ENCODE measurements around the gene TFF1. TPM values are rescaled to one million over a fixed set of nuclear protein-coding genes. Genes with fewer than 3 reads are reported as not detected.
"Not testable (repeated sequence)": the region's sequence is repeated elsewhere in the genome, so short reads cannot be mapped to it uniquely, and the experiment has no call there.

Gene TFF1
- not detected in 2 replicates for total RNA-seq (2014; rRNA removed; shearing (Covaris generic))

DNA sequence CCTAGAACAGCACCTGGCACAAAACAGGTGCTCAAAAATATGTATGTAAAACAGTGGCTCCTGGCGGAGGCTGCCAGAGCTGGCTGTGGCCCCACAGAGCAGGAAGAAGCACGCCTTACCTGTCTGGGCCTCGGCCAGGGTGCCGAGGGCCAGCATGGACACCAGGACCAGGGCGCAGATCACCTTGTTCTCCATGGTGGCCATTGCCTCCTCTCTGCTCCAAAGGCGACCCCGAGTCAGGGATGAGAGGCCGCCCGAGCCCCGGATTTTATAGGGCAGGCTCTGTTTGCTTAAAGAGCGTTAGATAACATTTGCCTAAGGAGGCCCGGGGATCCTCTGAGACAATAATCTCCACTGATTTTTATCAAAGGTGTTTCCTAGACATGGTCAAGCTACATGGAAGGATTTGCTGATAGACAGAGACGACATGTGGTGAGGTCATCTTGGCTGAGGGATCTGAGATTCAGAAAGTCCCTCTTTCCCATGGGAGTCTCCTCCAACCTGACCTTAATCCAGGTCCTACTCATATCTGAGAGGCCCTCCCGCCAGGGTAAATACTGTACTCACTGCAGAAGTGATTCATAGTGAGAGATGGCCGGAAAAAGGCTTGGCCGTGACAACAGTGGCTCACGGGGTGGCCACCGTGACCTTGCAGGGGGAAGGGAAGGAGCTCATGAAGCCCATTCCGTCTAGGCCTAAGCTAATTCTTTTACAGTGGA is at the start of gene TFF1:
Gene TFF1 (minus strand): TSS at position 244 of the 719 bp plus-strand sequence. CDS start 40 bp downstream, at position 204.
- DNase-seq (ENCODE audit: low spot score), result peak; percentile 95

DNA sequence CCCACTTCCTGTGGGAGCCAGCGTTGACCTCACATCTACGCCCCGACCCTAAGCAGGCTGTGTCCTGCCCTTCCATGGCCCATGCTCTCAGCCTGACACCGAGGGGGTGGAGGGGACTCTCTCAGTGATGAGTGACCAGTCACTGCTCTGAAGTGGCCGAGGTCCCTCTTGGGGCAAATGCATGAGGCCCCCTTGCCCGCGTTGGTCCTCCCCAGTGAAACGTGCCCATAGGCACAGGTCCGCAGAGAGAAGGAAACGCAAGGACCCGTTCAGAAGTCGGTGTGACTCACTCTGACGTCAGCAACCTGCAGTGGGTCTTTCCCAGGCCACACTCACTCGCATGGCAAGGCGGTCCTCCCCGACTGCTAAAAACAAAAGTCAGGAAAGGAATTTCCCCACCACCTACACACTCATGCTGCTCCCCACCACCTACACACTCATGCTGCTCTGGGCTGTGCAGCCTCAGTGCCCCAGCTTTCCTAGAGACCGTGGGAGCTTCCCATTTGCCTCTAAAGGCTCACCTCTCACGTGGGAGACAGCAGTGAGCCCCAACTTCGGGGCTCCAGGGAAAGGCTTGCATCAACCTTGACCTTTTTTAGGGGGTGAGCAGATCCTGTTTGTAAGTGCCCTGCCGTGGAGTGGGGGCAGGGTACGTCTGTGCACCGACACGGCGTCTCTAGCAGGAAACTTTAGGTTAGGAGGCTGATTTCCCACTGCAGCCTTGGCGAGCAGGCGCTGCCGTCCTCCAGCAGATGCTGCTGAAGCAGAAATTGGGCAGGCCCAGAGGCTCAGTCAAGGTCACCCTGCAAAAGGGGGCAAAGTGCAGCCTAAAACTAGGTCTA is 48.8 kb upstream of the TFF1 start:
- peak; percentile 96 for DNase-seq (ENCODE audit: low spot score)

DNA sequence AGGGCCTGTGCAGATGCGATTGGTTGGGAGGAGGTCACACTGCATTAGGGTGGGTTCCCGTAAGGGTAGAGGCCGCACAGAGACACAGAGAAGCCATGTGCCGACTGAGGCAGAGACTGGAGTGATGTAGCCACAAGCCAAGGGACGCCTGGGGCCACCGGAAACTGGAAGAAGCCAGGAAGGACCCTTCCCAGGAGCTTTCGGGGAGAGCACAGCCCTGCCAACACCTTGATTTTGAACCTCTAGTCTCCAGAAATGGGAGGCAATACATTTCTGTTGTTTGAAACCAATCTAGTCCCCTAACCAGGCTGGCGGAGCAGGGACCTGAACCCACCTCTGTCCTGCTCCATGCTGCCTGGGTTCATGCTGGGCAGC is 48.2 kb upstream of the TFF1 start:
- DNase-seq (ENCODE audit: low spot score), result no peak

DNA sequence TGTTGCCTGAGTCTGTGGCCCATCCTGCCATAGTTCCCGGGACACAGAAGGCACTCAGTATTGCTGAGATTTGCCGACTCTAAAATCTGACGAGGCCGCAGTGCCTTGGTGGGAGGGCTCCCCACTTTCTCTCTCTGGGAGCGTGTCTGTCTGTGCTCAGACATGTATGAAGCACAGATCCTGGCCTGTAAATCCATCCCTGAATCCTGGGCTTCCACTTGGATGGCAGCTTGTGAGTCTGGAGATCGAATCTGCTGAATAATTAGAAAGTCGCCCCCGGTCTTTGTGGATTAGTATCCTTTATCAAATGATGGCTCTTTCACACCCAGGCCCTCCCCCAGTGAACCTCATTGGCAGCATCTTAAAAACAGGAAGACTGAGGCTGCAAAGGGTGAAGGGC is 47.7 kb upstream of the TFF1 start:
- DNase-seq (ENCODE audit: low spot score), result no peak

DNA sequence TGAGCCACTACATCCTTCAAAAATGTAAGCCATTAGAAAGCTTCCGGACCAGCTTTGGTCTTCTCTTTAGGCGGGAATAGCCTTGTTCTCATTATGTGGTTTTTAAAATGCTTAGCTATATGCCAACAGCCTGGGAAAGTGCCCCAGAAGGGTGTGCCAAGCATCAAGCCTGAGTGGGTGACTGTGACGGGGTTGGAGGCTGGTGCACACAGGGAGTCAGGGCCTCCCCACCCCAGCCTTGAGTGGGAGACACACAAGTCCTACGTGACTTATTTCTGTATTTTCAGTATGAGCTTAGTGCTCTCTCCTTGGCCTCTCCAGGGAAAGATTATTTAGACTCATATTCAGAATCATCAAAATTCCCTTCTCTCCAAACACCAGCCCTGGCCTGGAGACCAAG is 47.2 kb upstream of the TFF1 start:
- no peak for DNase-seq (ENCODE audit: low spot score)

DNA sequence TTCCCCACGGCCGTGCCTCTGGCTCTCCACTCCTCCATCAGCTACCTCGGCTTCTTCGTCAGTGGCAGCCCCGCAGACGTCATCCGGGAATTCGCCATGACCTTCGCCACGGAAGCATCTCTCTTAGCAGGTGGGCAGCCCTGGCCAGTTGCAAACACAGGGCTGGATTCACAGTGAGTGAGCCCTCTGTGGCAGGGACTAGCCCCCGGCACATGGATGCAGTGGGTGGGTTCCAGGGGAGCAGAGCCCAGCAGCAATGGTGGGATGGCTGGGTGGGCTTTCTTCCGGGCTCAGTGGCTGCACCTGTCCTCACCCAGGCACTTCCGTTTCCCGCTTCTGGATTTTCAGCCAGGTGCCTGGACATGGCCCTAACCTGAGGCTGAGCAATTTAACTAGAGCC is 46.8 kb upstream of the TFF1 start:
- no peak for DNase-seq (ENCODE audit: low spot score)

DNA sequence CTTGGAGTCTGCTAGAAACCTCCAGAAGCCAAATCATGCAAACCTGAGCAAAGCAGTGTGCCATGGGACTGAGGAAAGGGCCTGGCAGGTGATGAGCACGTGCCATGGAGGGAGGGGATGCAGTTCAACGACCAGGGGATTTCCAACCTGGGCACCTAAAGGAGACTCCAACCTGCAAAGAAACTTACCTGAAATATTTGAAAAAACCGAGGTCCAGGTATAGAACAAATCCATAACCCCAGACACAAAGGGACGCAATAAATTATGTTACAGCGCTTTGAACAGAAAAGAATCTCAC is 46.2 kb upstream of the TFF1 start:
- no peak for DNase-seq (ENCODE audit: low spot score)

DNA sequence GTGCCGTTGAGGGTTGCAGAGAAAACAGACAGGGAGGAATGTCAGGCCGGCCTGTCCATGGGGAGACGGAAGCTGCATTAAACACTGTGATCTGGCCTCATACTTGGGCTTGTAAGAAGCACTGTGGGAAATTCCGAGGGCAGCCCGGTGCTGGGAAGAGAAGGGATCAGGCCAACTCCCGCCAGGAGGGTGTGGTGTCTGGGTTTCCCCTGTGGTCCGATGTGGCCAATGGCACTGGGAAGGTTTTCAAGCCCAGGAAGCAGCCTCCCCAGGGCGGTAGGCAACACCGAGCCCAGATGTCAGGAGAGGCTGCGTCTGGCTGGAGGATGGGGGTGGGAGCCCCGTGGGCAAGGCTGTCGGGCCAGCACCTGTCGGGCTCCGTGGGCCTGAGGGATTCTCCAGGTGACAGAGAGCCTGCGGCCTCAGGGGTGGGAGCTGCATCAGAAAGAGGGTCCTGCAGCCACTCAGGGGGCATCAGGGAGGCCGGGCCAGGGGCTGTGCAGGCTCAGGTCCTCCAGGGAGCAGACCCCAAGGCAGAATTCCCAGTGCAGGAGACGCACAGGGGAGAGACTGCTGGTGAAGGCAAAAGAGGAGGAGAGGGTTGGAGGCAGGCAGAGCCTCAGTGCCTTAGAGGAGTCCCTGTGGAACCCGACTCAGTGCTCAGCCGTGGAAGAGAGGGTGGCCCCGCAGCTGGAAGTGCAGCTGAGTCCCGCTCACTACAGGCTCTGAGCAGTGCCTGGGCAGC is 45.7 kb upstream of the TFF1 start:
- DNase-seq (ENCODE audit: low spot score), result peak; percentile 58

DNA sequence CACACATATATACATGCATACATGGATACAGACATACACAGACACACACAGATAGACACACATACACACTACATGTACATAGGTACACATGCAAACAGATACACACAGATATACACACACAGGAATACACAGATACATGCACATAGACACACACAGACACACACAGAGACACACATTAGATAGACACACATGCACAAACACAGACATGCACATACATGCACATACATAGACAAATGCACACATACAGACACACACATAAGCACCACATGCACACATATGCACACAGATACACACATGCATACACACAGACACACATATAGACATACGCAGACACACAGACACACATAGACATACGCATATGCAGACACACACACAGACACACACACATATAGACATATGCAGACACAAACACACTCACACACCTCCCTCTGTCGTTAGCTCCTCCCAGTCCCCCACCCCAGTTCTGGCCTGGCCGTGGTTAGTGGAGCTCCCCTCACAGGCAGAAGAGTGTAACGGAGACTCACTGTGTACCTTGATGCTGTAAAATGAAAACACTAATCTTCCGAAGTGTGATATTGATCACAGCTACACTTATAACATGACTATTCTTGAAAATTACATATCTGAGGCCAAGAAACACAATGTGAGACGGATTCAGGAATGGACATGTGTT is 45.0 kb upstream of the TFF1 start:
- no peak for DNase-seq (ENCODE audit: low spot score)

DNA sequence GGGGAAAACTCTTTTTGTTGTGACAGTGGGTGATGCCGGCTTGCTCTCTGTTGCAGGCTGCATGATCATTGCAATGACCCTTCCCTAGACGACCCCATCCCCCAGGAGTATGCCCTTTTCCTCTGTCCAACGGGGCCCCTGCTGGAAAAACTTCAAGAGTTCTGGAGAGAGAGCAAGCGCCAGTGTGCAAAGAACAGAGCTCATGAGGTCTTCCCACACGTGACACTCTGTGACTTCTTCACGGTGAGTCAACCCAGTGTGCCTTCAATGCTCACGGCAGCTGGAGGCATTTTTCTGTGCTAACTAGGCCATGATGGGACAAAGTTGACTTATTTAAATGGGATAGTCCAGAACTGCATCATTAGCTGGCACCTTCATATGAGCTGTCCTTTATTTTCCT is 43.0 kb upstream of the TFF1 start:
- DNase-seq (ENCODE audit: low spot score), result no peak

DNA sequence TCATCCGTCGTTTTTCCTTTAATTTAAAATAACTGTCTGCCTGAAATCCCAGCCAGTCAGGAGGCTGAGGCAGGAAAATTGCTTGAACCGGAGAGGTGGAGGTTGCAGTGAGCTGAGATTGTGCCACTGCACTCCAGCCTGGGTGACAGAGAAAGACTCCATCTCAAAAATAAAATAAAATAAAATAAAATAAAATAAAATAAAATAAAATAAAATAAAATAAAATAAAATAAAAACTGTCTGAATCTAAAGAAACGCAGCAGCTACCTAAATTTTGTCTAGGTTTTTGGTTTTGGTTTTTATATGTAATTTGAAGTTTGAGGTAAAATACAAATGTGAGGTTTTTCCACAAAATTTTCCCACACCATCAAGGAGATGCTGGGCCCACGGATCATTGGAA is 42.4 kb upstream of the TFF1 start:
- not testable (repeated sequence) for DNase-seq (ENCODE audit: low spot score)

DNA sequence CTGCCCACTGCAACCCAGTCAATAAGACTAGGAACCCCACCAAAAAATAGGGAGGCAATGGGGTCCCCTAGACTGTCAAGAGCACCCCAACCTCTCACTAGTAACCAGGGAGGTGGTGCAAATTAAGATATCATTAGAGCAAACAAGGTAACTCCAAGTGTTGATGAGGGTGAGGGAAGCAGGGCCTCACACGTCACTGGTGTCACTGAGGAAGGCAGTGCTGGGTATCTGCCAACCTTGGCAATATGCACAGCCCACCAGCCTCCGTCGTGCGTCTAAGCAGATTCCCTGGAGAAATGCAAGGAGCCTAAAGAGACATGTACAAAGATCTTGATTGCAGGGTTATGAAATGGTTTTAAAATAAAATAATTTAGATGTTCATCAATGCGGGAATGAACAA is 41.1 kb upstream of the TFF1 start:
- DNase-seq (ENCODE audit: low spot score), result no peak

DNA sequence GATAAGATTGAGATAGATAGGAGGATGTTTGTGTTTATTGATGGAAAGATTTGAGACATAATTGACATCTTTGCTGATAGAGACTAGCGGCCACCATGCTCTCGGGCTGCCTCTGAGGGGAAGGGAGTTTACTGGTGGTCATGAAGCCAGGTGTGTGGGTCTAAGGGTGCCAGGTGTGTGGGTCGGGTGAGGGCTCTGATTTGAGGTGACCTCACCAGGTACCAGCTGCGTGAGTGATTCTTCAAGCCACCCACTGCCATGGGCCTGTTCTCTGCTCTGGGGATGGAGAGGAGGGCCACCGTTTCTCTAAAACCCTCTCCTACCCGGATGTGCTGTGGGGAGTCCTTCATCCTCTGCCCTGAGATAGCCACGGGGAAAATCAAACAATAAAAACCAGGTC is 40.5 kb upstream of the TFF1 start:
- no peak for DNase-seq (ENCODE audit: low spot score)

DNA sequence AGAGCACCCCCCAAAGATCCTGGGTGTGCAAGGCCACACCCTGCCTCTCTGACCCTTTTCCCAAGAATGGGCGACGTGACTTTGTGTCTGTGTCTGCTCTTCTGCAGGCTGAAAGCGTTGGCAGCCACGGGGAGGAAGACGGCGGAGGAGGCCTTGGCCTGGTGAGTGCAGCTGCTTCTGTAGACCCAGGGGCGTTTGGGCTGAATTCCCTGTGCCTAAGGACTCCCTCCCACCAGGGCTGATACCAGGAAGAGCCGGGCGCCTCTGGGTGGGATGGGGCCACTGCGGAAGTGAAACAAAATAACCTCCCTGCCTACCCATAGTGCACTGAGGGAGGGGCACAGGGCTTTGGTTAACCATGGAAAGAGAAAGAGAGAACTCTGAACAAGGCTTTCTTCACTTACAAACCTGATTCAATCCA is 39.9 kb upstream of the TFF1 start:
- no peak for DNase-seq (ENCODE audit: low spot score)

DNA sequence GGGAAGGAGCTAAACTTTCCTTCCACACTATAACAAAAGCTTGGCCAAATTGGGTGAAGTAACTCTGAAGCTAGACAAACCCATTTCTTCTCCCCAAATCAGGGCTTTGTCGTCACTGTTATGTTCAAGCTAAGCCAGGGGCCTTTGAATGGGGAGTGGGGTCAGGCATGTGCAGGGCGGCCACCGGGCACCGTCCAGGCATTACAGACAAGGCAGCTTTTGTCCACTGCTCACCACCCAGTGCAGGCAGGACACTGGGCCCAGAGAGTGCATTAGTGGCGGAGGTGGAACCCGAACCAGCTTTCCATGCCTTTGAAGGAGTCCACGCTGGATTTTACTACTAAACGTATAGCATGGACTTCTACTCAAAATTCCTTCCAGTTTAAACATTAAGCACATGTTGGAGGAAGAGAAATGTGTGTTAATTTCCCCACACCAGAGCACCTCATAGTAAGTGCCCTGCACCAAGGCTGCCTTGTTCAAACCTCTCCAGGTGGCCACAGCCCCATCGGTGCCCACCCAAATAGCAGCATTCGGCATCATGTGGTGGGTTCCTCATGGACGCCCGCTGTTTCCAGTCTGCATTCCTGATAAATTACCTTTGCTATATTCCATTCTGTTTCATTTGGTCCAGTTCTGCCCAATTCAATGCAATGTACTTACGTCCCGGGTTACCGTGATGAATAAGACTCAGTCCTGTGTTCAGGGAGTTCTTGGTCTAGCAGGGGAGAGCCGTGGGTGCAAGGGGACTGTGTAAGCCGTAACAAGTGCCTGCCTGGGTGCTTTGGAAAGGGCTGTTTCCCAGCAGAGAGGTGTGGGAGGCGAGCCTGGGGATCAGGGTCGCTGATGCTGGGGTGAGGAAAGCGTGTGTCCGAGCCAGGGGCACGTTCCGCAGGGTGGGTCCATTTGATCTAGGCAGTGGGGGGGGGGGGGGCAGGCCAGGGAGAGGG is 39.0 kb upstream of the TFF1 start:
- no peak for DNase-seq (ENCODE audit: low spot score)

DNA sequence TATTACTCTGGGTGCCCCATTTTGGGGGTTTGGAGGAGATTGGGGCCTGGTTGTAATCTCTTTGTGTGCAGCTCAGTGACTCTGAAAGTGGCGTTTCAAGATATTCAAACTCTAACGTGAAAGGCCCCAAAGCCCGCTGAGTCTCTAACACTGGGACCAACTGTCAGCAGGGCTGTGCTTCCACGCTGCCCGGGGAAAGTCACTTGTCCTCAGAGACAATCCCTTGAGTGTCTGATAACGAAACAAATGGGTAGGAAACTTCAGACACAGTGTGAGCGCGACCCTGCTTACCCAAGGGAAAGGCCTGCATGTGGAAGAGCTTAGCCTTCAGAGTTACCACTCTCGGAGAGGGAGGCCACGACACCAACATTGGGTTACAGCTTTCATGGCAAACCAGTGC is 38.2 kb upstream of the TFF1 start:
- no peak for DNase-seq (ENCODE audit: low spot score)

DNA sequence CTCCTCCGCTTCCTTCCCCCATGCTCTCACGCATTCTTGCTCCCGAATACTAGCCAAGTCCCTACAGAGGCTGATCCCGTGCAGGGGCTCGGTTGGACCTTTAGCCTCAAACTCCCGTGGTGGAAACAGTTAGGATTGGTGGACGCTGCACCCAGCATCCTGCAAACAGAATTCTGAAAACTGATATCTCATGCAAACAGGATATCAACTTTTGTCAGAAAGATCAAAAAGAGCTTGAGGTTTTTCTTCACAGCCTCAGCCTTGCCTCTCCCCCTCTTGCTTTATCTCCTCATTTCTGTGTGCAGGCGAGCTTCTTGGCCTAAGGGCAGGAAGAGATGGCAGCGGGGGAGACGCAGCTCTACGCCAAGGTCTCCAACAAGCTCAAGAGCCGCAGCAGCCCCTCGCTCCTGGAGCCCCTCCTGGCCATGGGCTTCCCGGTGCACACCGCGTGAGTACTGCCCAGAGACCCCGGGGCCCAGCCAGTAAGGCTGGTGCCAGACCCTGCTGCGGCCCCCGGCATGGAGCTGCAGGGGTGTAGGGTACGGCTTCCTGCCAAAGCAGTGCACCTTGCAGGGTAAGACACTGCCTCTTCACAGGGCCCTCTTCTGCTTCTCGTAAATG is 37.4 kb upstream of the TFF1 start, which contains the start of gene UBASH3A:
Gene UBASH3A (plus strand): TSS at position 292 of the 621 bp plus-strand sequence. CDS start 44 bp downstream, at position 336.
- no peak for DNase-seq (ENCODE audit: low spot score)

DNA sequence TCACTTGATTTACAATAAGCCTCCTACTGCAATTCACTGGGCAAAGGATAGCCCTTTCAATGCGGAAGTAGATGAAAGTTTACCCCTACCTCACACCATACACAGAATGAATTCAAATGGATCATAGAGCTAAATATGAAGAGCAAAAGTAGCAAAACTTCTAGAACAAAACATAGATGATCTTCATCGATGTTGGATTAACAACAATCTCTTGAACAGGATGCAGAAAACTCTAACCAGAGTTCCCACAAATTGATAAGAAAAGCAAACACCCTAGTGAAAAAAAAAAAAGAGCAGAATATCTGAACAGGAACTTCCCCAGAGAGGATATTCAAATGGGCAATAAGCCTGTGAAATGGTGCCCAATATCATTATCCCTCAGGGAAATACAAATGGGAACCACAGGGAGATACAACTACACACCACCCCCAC is 35.5 kb upstream of the TFF1 start:
- DNase-seq (ENCODE audit: low spot score), result no peak

DNA sequence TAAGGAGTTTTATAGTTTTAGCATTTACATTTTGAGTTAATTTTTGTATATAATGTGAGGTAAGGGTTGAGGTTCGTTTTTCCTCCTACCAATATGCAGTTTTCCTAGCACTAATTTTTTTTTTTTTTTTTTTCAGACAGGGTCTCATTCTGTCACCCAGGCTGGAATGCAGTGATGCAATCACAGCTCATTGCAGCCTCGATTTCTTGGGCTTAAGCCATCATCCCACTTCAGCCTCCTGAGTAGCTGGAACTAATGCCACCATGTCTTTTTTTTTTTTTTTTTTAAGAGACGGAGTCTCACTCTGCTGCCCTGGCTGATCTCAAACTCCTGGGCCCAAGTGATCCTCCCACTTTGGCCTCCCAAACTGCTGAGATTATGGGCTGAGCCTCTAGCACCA is 34.8 kb upstream of the TFF1 start:
- no peak for DNase-seq (ENCODE audit: low spot score)

DNA sequence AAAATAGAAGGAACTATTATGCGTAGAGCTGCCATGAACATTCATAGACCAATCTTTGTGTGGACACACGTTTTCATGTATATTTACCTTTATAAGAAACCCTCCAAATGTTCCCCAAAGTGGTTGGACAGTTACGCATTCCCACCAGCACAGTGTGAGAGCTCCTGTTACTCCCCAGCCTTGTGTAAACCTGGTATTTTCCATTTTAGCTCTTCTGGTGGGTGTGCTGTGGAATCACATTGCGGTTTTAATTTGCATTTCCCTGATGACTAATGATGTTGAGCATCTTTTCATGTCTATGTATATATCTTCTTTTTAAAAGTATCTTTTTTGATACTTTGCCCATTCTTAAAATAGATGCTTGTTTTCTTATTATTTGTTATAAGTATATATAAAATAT is 34.2 kb upstream of the TFF1 start:
- DNase-seq (ENCODE audit: low spot score), result peak; percentile 53
